Activated T-cell treated with anti-CD3 and anti-CD28 coated beads for 4 hours (primary cell): ENCODE data around the gene APOBEC3A.

ENCODE experiments used
- DNase-seq: peaks from one replicate; pipeline ENCODE4 v3.0.0-alpha.2; 2020

Gene APOBEC3A

DNA sequence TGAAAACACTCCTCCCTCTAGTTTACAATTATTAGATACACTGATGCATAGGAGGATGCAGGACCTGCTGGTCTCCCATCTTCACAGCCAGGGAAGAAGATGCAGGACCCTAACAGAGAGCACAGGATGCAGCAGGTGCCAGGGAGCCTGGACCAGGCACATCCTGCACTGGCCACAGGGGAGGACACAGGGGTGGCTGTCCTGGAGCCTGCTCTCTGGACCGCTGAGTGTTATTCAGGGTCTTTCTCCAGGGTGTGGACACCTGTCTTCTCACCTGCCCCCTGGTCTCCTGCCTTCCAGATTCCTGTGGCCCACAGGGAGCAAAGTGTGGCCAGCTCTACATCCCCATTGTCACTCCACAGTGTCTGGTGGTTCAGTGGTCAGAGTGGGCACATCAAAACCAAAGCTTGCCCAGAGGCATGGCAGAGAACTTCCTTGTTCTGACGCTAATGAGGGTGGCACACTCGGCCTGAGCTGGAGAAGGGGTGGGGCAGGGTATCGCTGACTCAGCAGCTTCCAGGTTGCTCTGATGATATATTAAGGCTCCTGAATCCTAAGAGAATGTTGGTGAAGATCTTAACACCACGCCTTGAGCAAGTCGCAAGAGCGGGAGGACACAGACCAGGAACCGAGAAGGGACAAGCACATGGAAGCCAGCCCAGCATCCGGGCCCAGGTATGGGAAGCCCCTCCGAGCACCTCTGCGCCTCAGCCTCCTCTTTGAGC lies at the start of gene APOBEC3A:
Gene APOBEC3A, plus strand, starts transcription at position 564 of the 725 bp plus-strand sequence. Its CDS starts 83 bp downstream, at position 647.
- DNase-seq = no peak

DNA sequence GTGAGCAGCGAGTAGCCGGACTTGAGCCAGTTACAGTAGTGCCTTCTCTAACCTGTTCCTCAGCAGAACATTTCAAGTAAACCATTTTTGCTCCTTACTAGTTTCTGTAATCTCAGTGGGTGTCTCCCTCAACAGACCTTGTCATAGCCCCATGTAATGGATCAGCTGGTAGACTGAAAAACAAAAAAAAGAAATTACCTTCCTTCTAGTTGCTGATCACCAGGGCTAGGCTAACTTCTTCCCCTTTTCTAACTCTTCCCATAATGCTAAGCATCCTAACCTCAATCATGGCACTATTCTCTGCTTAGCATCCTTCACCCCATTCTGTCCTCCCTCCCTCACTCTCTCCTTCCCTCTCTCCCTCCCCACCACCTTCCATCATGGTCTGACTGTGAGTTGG lies 49.6 kb upstream of the APOBEC3A start:
- no peak for DNase-seq

DNA sequence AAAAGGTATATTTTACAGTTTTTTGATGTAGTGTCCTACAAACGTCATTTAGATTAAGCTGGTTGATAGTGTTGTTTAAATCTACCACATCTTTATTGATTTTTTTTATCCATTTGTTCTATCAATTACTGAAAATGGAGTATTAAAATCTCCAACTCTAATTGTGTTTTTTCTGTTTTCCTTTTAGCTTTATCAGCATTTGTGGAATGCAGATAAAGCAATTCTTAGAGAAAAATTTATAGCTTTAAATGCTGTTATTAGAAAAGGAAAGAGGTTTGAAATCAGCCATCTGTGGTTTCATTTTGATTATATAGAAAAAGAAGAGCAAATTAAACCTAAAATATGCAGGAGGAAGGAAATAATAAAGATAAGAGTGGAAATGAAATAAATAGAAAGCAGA lies 46.0 kb upstream of the APOBEC3A start:
- DNase-seq = no peak

DNA sequence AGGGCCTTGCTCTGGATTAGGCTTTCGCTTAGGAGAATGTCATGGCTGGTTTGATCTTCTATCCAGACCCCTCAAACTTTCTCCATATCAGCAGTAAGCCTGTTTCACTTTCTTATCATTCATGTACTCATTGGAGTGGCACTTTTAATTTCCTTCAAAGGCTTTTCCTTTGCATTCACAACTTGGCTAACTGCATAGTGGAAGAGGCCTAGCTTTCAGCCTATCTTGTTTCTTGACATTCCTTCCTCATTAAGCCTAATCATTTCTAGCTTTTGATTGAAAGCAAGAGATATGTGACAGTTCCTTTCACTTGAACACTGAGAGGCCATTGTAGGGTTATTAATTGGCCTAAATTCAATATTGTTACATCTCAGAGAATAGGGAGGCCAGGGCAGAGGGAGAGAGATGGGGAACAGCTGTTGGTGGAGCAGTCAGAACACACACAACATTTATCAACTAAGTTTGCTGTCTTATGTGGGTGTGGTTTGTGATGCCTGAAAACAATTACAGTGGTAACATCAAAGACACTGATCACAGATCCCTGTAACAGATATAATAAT lies 37.7 kb upstream of the APOBEC3A start:
- no peak for DNase-seq

DNA sequence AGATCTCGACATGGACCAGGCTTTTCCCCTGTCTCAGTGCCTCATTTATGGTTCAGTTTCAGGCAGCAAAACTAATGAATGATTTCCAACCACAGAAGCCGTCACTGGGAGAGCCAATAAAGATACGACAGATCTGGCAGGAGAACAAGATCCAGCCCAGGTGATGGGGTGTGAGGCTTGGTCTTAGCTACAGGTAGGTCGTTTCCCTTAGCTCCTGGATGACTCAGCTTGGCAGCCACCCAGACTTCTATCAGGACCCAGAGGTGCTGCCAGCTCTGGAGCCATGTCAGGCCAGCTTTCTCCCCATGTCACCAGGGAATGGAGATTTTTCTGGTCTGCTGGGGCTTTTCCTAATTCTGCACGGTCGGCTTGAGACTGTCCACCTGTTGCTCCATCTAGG lies 36.3 kb upstream of the APOBEC3A start:
- DNase-seq = no peak

DNA sequence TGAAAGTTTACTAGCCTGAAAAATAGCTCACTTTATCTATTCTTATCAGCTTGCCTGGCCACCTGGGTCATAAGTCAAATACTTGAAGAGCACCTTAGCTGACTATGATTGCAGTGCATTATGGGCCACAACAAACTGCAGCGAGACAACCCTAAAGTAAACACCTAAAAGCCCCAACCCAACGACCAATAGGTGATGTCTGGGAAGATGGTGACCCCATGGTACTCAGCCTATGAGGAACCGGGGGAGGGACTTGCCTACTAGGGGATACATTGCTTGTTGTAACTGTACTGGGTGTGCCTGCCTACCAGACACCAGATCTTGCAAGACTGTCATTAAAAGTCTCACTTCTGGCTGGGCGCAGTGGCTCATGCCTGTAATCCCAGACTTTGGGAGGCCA lies 35.6 kb upstream of the APOBEC3A start:
- no peak for DNase-seq

DNA sequence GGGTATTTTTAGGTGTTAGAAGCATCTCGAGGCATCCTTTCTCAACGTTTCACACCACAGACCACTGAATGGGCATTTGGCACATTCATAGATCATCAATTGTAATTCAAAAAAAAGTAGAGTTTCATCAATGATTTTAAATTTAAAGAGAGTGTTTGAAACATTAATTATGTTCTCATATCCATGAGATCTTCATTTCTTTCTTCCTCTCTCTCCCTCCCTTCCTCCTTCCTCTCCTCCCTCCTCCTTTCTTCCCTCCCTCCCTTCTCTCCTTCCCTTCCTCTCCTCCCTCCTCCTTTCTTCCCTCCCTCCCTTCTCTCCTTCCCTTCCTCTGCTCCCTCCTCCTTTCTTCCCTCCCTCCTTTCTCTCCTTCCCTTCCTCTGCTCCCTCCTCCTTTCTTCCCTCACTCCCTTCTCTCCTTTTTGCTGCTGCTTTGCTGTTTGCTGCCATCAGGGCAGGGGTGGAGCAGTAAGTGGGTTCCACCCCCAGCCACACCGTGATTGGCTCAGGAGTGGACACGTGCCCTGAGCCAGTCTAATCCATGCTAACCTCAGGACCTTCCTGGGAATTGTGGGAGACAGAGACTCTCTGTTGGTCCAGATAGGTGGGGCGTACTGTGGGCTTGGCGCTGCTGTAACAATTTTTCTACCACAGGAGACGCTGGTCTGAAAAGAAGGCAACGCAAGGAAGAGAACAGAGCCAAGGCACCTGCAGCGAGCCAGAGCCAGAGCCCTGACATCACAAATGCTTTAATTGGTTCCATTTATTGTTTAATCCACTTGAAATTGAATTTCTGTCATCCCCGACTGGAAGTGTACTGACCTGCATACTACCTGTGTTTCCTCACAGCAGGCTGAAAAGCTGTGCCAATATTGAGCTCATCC lies 33.7 kb upstream of the APOBEC3A start:
- no peak for DNase-seq

DNA sequence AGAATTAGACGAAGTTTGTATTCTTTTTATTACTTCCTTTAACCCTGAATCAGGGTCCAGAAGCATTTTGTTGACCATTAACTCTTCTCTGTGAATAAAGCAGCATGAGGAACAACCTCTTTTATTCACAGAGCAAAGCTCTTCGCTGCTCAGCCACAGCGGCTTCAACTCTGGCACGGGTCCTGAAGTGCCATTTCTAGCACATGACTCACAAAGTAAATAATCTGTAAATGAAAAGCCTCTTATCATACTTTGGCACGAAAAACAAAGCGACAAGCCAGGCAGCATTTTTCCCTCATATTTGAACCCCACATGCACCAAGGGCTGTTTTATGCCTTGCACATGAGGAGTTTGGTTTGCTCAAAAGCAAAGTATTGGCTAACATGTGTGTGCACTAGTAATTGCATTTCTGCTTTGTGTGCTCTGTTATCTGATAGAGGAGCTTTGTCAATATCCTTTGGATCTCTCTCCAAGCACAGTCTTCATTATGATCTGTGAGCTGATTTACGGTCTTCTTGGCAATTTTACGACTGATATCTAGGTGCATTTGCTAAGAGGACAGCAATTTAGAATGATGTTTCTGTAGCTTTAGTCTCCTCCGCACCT lies 33.0 kb upstream of the APOBEC3A start:
- DNase-seq = no peak

DNA sequence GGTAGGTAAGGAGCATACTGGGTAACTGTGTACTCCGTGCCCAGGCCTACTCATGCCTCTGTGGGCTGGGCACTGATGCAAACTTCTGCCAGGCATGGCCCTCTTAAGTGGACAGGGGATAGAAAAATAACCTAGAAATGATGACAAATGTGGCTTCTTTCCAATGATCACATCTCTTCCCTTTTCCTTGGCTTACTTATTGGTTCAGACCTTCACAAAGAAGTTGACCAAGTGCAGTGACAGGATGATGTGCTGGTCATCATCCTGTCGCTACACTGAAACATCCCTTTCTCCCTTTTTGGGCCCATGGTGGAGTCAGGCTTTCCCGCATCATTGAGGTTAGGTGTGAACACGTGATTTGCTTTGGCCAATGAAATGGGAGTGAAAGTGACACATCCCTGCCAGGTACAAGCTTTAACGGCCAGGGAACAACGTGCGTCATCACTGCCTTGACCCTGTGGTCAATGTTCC lies 31.8 kb upstream of the APOBEC3A start:
- no peak for DNase-seq

DNA sequence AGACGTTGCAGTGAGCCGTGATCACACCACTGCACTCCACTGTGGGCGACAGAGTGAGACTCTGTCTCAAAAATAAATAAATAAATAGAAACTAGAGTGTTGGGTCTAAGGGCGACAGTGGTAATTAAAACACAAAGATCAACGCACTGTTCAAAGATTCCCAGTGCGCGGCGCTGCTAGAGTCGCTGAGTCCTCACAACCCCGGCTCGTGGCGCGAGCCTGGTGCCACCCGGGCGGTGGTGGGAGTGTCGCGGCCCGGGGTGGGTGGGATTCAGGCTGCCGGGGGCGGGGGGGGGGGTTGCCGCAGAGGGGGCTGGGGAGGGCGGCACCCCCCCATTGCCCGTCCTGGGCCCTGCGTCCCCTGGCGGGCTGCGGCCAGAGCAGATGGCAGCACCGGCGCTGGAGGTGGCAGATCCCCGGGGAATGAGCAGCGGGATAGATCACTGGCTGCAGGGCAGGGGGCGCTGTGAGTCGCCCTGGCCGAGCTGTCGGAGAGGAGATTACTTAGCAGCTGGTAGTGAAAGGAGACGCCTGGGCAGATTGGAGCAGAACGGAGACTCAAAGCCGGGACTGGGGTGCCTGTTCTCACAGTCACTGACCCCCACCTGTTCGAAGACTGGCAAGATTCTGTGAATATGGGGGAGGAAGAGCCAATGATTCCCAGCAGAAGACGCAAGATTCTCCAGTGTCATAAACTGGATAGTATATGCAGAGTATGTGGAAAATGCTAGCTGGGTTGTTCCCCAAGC lies 30.2 kb upstream of the APOBEC3A start:
- DNase-seq = peak; percentile 24

DNA sequence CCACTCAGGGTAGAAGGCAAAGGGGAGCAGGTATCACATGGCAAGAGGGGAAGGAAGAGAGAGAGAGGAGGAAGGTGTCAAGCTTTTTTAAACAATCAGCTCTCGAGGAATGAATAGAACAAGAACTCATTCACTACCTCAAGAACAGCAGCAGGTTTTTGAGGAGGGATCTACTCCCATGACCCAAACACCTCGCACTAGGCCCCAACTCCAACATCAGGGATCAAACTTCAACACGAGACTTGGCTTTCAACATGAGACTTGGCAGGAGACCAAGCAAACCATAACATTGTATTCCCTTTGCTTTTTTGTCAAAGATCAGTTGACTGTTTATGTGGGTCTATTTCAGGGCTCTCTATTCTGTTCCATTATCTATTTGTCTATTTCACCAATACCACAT lies 26.9 kb upstream of the APOBEC3A start:
- DNase-seq = no peak

DNA sequence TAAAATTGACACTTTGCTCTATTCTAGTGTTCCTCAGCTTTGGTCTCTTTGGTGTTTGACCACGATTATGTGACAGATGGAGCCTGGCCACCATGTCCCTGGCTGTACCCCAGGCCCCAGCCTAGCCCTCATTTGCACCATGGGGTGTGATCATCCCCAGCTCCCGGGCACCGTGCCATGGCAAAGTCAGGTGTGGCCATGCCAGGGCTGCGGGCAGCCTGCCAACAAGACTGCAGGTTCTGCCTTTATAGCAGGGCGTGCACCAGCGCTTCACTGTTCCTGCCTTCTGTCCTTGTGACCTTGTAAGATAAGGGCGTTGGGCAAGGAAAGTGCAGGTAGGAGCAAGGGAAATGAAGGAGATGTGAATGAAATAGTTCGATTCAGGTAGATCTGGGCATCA lies 22.4 kb upstream of the APOBEC3A start:
- no peak for DNase-seq

DNA sequence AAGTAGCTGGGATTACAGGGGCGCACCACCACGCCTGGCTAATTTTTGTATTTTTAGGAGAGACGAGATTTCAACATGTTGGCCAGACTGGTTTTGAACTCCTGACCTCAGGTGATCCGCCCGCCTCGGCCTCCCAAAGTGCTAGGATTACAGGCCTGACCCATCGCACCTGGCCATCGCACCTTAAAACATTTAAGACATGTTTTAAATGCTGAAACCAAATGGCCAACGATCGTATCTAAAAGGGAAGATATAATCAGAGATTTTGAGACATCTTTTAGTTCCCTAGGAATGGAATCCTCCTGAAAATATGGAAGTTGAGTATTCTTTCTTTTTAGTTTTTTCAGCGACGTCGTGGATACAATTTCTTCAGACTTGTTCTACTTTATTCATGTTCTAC lies 21.8 kb upstream of the APOBEC3A start:
- no peak for DNase-seq

DNA sequence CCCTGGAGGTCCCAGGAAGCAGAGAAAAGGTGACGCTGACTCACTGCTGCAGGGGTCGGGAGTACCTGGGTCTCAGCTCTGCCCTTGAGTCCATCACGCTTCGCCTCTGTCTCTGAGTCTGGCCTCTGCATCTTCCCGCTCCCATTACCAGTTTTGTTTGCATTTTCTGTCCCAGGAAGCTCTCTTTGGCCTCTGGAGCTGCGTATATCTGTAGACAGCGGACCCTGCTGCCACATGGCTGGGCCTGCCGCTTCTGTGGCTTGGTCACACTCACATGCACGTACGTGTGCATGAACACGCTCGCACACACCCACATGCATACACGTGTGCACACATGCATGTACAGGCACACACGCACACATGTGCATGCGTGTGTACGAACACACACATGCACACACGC lies 20.8 kb upstream of the APOBEC3A start:
- no peak for DNase-seq

DNA sequence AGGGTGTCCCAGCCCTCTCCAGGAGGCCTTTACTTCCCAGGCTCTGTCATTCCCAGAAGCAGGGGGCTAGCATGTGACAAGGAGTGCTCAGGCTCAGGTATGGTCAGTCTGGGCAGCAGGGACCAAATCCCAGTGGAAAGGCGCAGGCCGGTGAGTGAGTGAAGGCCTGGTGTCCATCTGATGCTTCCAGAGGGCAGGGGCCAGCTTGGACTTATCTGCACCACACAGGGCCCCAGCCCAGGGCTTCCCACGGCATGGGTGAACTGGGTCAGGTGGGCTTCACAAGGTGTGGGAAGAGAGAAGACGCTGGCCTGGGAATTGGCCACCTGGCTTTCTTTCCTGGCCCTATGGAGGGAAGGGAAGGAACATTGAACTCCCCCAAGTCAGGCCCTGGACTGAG lies 20.4 kb upstream of the APOBEC3A start:
- DNase-seq = no peak

DNA sequence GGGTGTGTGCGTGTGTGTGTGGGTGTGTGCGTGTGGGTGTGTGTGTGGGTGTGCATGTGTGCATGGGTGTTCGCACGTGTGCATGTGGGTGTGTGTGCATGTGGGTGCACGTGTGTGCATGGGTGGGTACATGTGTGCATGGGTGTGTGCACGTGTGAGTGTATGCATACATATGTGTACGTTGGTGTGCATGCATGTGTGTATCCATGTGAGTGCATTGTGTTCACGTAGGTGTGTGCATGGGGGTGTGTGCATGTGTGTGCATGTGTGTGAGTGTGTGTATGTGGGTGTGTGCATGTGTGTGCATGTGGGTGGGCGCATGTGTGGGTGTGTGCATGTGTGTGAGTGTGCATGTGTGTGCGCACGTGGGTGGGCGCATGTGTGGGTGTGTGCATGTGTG lies 19.9 kb upstream of the APOBEC3A start:
- no peak for DNase-seq

DNA sequence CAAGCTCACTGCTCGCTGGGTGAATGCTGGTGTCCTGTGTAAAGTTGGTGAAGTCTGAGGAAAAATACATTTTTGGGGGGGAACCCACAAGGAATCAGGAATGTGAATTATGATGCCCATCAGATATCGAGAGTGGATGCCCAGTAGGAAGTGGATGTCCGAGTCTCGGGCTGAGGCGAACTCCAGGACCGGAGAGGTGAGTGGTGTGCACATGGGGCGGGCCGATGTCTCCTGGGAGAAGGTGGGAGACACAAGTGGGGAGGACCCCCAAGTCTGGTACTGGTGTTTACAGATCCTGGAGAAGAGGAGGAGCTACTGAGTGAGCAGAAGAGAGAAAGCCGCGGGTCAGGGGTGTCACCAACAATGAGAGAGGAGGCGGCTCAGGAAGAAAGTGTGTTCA lies 19.2 kb upstream of the APOBEC3A start:
- no peak for DNase-seq

DNA sequence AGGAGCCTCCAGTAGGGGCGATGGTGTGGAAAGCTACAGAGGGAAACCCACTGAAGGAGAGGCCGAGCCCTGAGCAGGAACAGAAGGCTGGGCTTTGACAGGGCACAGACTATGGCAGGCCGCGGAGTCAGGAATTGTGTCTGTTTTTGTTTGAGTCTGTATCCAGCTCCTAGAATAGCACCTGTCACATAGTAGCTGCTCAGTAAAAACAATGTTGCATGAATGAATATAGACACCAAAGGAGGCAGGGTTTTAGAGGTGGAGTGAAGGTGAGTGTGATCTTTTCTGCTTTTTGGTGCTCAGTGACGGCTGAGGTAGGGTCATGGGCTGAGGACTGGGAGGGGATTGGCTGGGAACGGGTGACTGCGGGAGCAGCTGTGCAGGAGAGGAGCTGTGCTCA lies 18.5 kb upstream of the APOBEC3A start:
- no peak for DNase-seq

DNA sequence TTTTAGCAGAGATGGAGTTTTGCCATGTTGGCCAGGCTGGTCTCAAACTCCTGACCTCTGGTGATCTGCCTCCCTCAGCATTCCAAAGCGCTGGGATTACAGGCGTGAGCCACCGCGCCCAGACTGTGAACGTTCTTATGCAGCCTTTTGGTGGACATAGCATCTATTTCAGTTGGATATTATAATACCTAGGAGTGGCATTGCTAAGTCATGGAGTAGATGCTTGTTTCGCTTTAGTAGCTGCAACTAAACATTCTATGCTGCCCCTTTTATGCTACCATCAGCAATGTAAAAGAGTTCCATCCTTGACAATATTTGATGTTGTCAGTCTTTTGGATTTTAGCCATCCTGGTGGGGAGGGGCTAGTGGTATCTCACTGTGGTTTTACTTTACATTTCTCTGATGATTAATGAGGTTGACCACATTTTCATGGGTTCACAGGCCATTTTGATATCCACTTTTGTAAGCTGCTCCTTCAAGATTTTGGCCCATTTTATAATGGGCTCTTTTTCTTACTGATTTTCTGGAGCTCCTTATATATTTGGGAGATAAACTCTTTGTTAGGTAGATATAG lies 16.5 kb upstream of the APOBEC3A start:
- DNase-seq = no peak

DNA sequence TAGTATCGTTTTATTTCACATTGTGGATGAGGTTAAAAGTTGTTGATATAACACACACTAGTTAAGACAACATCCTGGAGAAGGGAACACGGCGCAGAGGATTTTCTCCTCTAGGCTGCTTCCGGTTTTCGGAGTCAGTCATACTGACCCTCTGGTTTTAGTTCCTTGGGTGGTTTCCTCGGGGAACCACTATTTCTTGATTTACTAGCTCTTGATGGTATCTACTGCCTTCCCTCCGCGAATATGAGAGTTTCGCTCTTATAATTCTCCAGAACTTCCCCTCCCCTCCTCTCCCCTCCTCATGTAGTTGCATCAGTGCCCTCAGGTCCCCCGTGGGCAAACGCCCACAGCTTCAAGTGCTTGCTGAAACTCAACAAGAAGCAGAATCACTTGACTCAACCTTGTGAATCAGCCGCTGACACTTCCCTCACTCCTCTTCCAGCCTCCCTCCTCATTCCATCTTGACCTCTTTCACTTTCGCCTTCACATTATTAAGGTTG lies 15.9 kb upstream of the APOBEC3A start:
- peak; percentile 48 for DNase-seq

DNA sequence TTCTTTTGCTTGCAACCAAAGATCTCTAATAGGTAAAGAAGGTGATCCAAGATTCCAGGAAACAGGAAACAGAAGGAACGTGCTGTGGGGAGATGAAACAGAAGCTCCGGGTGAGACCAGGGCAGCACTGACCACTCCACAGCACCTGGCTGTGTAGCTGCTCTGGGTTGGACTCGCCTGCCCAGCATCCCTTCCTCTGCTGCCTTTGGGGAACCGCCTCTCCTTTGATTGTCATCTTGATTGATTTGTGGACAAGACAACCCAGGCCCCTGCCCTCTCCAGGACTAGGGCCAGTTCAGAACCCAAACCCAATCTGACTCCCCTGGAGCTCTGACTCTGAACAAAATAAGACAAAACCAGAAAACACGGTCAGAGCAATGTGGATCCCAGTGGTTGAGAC lies 14.7 kb upstream of the APOBEC3A start:
- no peak for DNase-seq

DNA sequence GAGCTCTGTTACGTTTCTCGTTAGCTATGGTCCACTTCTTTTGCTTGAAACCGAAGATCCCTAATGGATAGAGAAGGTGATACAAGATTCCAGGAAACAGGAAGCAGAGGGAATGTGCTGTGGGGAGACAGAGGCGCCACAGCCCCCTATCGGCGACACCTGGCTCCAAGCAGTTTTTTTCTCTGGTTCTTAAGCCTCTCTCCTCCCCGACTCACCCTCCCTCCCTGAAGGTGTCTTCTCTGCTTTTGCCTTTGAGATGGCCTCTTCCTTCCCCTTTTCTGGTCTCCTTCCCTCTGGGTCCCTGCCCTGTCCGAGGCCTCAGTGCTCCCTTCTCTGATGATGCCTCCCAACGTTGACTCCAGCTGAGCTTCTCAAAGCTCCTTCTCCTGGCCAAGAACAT lies 14.2 kb upstream of the APOBEC3A start:
- DNase-seq = no peak
